ENCODE data around the gene CHST10.
"Not testable (repeated sequence)": the region's sequence is repeated elsewhere in the genome, so short reads cannot be mapped to it uniquely, and the experiment has no call there.

Gene CHST10

GRCh38 chr2:100394111-100394641 is 23.3 kb downstream of the CHST10 start:
- DNase-seq (ENCODE audit: insufficient read length, low spot score) (no peak), FAIRE-seq (no peak)
- no peak for TF ChIP-seq POLR2A (IDR thresholded peaks at IDR 0.05; ENCODE audit: low read depth, low read length)

GRCh38 chr2:100393362-100393761 is 24.1 kb downstream of the CHST10 start:
- TF ChIP-seq POLR2A (IDR thresholded peaks at IDR 0.05; ENCODE audit: low read depth, low read length) = no peak
- DNase-seq (ENCODE audit: insufficient read length, low spot score) (no peak), FAIRE-seq (no peak)

GRCh38 chr2:100392715-100393114 is 24.8 kb downstream of the CHST10 start:
- DNase-seq (ENCODE audit: insufficient read length, low spot score) (no peak), FAIRE-seq (no peak)
- no peak for TF ChIP-seq POLR2A (IDR thresholded peaks at IDR 0.05; ENCODE audit: low read depth, low read length)

- TF ChIP-seq POLR2A (IDR thresholded peaks at IDR 0.05; ENCODE audit: low read depth, low read length) = no peak
- DNase-seq (ENCODE audit: insufficient read length, low spot score) (no peak), FAIRE-seq (no peak)
Observed at GRCh38 chr2:100391735-100392515, 25.5 kb downstream of the CHST10 start.

DNA sequence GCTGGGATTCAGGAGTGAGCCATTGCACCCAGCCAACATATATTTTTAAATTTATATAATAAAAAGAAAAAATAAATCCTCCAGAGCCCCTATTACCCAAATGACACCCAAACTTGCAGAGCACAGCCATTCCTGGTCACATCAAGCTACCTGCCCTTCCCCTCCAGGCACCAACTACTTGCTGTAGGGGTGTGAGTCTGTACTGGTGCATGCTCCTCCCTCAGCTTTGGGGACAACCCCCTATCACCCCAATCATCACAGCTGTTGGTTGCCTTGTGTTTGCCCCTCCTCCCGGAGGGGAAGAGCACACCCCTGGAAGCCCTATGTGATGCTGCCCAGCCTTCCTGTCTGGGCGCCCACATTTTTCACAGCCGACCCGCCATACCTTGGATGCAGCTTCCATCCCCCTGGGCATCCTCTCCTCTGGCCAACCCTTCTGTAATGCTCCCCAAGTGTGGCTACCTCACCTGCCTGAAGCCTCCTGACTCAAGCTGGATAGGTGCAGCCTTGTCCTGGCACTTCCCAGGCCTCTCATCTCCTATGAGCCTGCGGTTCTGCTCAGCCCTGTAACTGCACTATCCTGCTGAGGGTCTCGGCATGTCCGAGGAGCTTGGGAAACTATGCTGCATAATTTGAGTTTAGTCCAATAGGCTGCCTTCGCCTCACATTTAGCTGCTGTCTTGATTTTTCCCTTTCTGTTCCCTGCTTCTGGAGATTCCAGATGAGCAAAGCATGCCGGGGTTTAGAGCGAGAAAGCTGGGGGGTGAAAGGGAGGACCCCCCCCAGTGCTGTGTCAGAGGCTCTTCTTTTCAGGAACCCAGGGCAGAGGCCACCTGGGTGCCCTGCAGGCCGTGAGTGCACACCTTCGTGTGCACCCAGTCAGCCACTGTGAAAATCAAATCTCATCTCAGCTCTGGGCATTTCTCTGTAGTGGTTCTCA is 27.2 kb downstream of the CHST10 start:
- DNase-seq (ENCODE audit: insufficient read length, low spot score) (no peak), FAIRE-seq (no peak)
- no peak for TF ChIP-seq POLR2A (IDR thresholded peaks at IDR 0.05; ENCODE audit: low read depth, low read length)

DNA sequence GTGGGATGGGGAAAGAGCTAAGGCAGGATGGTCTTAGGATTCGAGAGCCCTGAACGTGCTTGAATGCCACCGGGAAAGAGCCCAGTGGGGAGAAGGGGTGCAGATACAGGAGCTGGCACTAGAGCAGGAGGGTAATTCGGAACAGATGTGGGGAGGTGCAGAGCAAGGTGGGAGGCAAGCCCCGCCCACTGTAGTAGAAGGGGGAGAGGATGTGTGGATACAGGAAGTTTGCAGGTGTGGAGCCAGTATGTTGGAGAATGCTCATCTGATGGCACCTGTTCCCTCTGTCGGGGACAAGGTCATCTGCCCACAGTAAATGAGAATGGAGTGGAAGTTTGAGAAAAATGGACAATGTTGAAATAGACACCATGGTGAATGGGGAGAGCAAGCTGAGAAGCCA is 28.8 kb downstream of the CHST10 start:
- DNase-seq (ENCODE audit: insufficient read length, low spot score) = no peak
- no peak for FAIRE-seq
- TF ChIP-seq POLR2A (IDR thresholded peaks at IDR 0.05; ENCODE audit: low read depth, low read length) = no peak

GRCh38 chr2:100383954-100384353 is 33.5 kb downstream of the CHST10 start:
- TF ChIP-seq POLR2A (IDR thresholded peaks at IDR 0.05; ENCODE audit: low read depth, low read length) = no peak
- DNase-seq (ENCODE audit: insufficient read length, low spot score) = no peak
- no peak for FAIRE-seq

GRCh38 chr2:100383306-100383705 is 34.2 kb downstream of the CHST10 start:
- FAIRE-seq (no peak), DNase-seq (ENCODE audit: insufficient read length, low spot score) (no peak)
- TF ChIP-seq POLR2A (IDR thresholded peaks at IDR 0.05; ENCODE audit: low read depth, low read length) = no peak

- no peak for TF ChIP-seq POLR2A (IDR thresholded peaks at IDR 0.05; ENCODE audit: low read depth, low read length)
- FAIRE-seq (peak; percentile 89), DNase-seq (ENCODE audit: insufficient read length, low spot score) (peak; percentile 47)
Observed at GRCh38 chr2:100381240-100381639, 36.2 kb downstream of the CHST10 start.

DNA sequence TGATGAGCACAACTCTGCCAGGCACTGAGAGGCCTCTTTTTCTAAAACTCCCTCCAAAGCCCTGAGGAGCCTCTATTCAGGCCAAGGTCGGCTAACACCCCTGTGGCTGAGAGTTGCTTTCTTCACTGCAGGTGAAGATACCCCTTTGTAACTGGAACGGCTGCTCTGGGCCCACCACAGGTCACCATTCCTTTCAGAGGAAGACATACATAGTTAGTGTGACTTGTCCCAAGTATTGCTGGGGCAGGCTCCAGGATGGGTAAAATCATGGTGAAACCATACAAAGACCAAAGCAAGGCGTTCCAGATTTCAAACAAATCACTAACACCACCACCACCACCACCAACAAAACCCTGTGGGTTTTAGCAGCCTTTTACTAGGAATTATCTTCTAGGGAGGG is 36.8 kb downstream of the CHST10 start:
- no peak for TF ChIP-seq POLR2A (IDR thresholded peaks at IDR 0.05; ENCODE audit: low read depth, low read length)
- no peak for DNase-seq (ENCODE audit: insufficient read length, low spot score)
- FAIRE-seq = no peak

DNA sequence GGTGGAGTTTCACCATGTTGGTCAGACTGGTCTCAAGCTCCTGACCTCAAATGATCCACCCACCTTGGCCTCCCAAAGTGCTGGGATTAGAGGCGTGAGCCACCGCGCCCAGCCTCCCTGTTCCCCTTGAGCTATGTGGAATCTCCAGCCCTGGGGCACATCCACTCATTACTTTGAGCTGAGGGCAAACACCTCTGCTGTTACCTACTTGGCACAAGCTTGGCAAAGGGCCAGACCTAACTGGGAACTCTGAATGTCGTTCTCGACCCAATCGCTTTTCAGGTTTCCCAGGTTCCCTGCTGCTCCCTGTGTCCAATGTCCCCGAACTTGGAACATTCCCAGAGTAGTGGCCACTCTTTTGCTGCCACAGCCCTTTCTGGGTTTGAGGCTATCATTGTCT is 40.6 kb downstream of the CHST10 start:
- DNase-seq (ENCODE audit: insufficient read length, low spot score) (no peak), FAIRE-seq (no peak)
- no peak for TF ChIP-seq POLR2A (IDR thresholded peaks at IDR 0.05; ENCODE audit: low read depth, low read length)

GRCh38 chr2:100367163-100367562 is 50.3 kb downstream of the CHST10 start:
- no peak for FAIRE-seq
- DNase-seq (ENCODE audit: insufficient read length, low spot score) = no peak
- TF ChIP-seq POLR2A (IDR thresholded peaks at IDR 0.05; ENCODE audit: low read depth, low read length) = no peak

DNA sequence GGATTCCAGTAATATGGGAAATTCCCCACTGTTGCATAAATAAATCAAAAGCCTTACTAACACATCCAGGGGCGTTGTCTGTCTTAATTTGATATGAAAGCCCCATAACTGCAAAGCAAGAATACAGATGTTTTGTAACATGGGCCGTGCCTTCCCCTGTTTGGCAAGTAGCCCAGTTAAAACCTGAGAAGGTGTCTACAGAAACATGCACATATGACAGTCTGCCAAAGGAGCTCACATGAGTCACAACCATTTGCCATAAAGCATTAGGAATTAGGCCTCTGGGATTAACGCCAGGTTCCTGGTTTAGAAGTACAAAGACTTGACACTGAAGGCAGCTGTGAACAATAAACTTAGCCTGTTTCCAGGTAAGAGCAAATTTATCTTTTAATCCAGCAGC is 52.0 kb downstream of the CHST10 start:
- DNase-seq (ENCODE audit: insufficient read length, low spot score) (no peak), FAIRE-seq (no peak)
- no peak for TF ChIP-seq POLR2A (IDR thresholded peaks at IDR 0.05; ENCODE audit: low read depth, low read length)

DNA sequence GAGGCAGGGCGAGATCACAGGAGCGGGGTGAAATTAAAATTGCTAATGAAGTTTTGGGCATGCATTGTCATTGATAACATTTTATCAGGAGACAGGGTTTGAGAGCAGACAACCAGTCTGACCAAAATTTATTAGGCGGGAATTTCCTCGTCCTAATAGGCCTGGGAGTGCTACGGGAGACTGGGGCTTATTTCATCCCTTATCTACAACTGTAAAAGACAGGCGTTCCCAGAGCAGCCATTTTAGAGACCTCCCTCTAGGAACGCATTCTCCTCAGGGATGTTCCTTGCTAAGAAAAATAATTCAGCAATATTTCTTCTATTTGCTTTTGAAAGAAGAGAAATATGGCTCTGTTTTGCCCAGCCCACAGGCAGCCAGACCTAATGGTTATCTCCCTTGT is 55.2 kb downstream of the CHST10 start:
- not testable (repeated sequence) for DNase-seq (ENCODE audit: insufficient read length, low spot score); FAIRE-seq
